GM21528 (cell line): Measurements from ENCODE around the gene KCTD15.

Experiments used
- ATAC-seq: cut with Tn5 transposase; IDR thresholded peaks from one replicate; pipeline ENCODE4 v1.9.1; 2021; ENCODE audit warnings: mild to moderate bottlenecking, moderate library complexity; ENCODE audit not compliant: unreplicated experiment, low FRiP score

KCTD15 gene

DNA sequence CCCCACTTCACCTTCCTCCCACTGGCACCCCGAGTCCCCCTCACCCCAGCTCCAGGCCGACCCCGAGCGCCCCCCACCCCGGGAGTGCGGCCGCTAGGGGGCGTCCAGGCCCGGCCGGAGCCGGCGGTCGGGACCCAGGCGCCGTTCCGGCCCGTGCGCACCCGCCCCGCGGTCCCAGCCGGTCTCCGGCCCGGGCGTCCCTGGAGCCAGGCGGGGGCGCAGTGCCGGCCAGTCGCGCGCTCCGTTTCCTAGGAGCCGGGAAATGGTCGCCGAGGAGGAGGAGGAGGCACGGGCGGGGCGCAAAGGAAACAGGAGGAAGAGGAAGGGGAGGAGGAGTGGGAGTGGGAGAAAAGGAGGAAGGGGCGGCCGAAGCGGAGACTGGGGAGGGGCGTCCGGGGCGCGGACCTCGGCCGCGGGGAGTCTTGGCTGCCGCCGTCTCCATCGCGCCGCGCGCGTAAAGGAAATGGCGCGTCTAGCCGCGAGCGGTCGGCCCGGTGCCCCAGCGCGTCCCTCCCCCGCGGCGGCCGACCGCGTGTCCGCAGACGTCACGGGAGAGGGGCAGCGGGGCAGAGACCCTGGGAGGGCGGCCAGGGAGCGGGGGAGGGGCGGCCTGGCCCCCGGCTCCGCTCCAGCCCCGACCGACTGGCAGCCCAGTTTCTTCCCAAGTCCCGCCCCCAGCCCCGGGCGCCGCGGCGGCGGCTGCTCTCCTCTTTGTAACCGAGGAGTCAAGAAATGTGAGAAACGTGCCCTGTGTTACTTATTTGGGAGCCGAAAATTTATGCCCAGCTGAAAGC lies 1.1 kb upstream of the KCTD15 start:
- ATAC-seq = no peak

- no peak for ATAC-seq
Observed at GRCh38 chr19:33797802-33798671, 1.4 kb downstream of the KCTD15 start.

DNA sequence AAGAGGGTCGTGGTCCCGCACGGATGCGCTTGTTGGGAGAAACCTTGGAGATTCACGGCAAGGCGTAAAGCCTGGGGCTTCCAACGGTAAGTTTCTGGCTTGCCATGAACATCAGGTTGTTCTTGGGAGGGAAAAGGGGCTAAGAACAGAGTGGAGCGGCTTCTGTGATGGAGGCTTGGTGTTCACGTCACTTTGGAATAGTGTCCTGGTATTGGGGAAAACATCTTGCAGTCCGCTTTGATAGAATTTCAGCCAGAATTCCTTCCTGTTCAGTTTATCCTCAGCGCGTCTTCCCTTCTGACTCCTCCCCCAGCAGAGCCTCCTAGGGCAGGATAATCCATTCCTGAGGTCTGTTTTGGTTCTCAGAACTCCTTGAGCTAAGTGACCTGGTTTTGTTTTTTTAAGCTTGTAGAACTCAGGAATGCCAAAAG lies 2.0 kb downstream of the KCTD15 start:
- ATAC-seq = no peak

DNA sequence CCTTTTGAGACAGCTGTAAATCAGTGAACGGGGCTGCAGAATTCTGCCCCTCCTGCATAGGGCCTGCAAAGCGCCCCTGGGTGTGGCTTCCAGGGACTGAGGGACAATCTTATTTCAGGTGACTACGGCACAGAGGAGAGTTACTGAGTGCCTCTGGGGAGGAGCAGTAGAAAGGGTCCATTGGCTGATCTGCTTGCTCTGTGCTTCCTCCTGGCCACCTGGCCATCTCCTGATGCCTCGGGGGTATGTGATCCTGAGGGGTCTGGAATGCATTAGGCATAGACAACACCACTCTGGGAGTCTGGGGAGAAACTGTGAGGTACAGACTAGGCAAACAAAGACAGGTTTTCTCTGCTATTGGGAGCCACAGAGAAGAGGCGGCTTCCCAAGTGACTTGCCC lies 2.8 kb downstream of the KCTD15 start:
- ATAC-seq = no peak

- no peak for ATAC-seq
Observed at GRCh38 chr19:33800012-33800680, 3.5 kb downstream of the KCTD15 start.

GRCh38 chr19:33801411-33801810 lies 4.7 kb downstream of the KCTD15 start:
- no peak for ATAC-seq

GRCh38 chr19:33802001-33802400 lies 5.3 kb downstream of the KCTD15 start:
- ATAC-seq = no peak

- no peak for ATAC-seq
Observed at GRCh38 chr19:33802801-33803200, 6.1 kb downstream of the KCTD15 start.

DNA sequence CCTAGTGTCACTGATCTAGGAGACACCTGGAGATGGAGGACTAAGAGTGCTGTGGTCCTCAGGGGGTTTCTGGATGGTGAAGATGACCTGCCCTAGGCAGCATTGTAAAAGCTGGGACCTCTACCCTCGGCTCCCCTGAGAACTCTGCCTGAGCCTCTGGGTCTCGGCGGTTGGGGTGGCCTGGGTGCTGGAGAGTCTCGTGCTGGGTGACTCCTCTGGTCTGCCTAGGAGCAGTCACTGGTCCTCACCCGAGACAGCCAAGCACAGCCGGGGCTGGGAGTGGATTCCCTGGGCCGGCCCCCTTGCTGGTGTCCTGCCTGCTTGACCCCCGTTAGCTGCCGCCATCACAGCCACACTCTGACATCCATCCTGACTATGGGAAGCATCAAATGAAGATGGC lies 6.7 kb downstream of the KCTD15 start:
- no peak for ATAC-seq

DNA sequence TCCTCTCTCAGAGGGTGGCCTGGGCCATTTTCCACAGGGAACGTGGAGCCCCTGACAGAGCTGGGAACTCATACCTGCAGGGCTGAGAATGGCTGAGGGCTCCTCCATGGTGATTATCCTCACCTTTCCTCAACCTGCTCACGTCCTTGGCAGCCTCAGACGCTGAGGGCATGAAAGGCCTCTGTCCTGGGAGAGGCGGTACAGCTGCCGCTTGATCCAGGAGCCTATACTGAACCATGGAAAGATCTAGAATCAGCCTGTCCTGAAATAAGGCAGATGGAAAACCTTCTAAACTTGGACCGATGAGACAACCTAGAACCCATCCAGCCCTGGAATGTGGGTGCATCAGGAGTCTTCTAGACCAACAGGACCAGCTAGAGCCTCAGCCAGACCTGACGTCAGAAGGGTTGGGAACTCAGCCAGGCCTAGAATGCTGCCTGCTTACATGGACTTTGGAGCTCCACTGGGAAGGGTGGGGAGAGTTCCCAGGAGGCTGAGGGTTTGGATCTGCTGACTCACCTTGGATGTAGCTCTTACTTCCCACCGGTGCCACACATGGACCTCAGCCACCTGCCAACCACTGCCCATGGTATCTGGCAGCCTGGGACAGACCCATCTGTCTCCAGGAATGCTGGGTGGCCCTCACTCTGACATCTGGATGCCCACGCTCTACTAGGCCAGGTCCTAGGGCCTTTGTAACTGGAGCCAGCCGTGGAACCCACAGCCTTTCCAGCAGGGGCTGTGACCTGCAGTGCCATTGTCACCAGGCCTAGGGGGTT lies 7.5 kb downstream of the KCTD15 start:
- ATAC-seq = no peak

DNA sequence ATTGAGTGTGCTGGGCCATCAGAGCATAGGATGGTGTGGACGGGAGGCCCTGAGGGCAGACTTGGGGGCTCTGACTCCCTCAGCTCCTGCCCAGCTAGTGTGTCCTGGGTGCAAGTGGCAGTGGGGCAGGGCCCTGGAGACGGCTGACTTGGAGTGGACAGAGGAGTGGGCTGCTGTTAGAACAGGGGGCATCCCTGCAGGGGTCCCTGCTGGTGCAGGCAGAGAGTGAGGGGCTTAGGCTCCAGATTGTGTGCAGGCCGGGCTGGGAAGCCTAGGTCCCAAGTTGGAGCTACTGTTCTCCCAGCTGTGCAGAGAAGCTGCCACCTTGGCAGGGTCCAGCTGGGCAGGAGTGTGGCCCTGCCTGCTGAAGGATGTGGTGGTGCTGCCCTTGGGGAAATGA lies 8.6 kb downstream of the KCTD15 start:
- ATAC-seq = no peak

DNA sequence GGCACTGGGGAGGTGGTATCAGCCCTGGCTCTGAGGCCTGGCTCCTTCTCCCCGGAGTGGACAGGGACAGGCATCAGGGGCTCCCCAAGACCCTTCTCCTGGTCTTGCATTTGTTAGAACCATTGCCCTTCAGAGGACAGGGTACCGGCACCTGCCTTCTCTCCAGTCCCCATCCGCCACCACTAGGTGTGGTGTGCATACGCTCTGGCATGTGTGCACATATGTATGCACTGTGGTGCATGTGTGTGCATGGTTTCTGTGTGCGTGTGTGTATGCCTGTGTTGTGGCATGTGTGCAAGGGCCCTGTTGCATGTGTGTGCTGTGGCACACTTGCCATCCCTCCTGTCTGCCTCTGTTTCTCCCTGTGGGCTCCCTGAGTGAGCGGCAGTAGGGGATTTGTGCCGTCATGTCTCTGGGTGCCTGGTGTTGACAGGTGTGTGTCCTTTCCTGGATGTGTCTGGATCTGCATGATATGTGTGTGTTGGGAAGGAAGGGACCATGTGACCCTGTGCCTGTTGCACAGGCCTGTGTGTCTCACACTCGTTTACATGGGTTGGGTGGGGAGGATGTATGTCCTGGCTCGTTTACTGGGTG lies 9.3 kb downstream of the KCTD15 start:
- no peak for ATAC-seq

DNA sequence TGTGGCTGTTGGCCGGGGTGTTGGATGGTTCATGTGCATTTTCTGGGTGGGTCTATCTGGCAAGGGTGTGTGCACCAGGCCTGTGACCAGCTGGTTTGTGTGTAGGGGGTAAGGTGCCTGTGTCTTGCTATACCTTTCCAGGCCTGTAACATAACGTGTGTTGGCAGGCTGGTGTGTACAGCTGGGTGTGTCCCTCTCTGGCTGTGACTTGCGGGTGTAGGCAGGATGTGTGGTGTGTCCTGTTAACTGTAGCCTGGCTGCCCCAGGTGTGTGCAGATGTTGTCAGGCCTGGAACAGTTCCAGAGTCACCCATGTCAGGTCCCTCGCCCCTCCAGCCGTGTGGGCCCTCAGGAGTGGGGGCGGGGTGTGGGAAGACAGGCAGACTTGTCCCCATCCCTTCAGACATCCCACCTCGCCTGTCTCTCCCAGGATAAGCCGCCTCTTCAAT lies 9.8 kb downstream of the KCTD15 start:
- ATAC-seq = no peak

DNA sequence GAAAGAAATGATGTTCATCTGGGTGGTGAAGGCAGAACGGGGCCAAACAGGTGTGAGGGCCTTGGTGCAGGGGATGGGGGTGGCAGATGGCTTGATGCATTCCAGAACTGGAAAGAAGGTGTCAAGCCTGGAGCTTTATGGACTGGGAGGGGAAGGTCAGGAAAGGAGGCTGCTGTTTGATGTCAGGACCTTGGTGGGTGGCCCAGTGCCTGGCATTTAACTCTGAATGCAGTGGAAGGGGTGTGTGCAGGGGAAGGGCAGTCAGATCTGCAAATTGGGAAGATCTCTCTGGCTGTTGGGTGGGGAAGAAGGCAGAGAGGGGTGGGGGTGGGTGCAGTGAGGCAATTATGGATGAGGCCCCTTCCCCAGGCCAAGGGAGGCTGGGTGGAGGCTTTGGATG lies 11.7 kb downstream of the KCTD15 start:
- ATAC-seq = no peak

GRCh38 chr19:33809960-33810359 lies 13.3 kb downstream of the KCTD15 start:
- ATAC-seq = no peak

- ATAC-seq = no peak
Observed at GRCh38 chr19:33810821-33811220, 14.2 kb downstream of the KCTD15 start.

GRCh38 chr19:33811246-33811645 lies 14.6 kb downstream of the KCTD15 start:
- no peak for ATAC-seq

GRCh38 chr19:33811736-33812387 lies 15.2 kb downstream of the KCTD15 start:
- no peak for ATAC-seq
